ENCODE measurements around the gene BMPR1A.

The BMPR1A gene

GRCh38 chr10:86813982-86814381, 57.6 kb downstream of the BMPR1A start:
- H3K4me3 ChIP-seq (ENCODE audit: low read length) = no peak overlapping the region
- H3K36me3 ChIP-seq (replicated peaks; ENCODE audit: low read depth, low read length) = no peaks in the 10 kb centered on the region
- TF ChIP-seq EZH2phosphoT487 (IDR thresholded peaks at IDR 0.05; ENCODE audit: low read depth) (no peak), CTCF (IDR thresholded peaks at IDR 0.05; ENCODE audit: low read depth, low read length) (no peak)
- H3K27ac ChIP-seq (ENCODE audit: low read length) = no peak overlapping the region
- peaks cover 35% of the 10 kb centered on the region for H3K79me2 ChIP-seq (ENCODE audit: low read length)
- no peak overlapping the region for H3K9ac ChIP-seq (ENCODE audit: low read length)
- H3K4me1 ChIP-seq (ENCODE audit: low read length) = no peaks in the 10 kb centered on the region
- no peak overlapping the region for H3K4me2 ChIP-seq (ENCODE audit: low read length)
- peaks cover 25% of the 10 kb centered on the region for H4K20me1 ChIP-seq (ENCODE audit: insufficient read depth, low read length)
- H2AFZ ChIP-seq (ENCODE audit: low read depth, low read length) = no peak overlapping the region
- H3K27me3 ChIP-seq (ENCODE audit: low read depth, low read length) = no peaks in the 10 kb centered on the region
- no peaks in the 10 kb centered on the region for H3K9me3 ChIP-seq (ENCODE audit: insufficient read depth, low read length)

- H3K4me2 ChIP-seq (ENCODE audit: low read length) = no peak overlapping the region
- no peaks in the 10 kb centered on the region for H3K27me3 ChIP-seq (ENCODE audit: low read depth, low read length)
- no peak overlapping the region for H3K4me3 ChIP-seq (ENCODE audit: low read length)
- H3K79me2 ChIP-seq (ENCODE audit: low read length) = peaks cover 35% of the 10 kb centered on the region
- H3K4me1 ChIP-seq (ENCODE audit: low read length) = no peaks in the 10 kb centered on the region
- no peak overlapping the region for H3K9ac ChIP-seq (ENCODE audit: low read length)
- H3K27ac ChIP-seq (ENCODE audit: low read length) = no peak overlapping the region
- no peak for TF ChIP-seq CTCF (IDR thresholded peaks at IDR 0.05; ENCODE audit: low read depth, low read length)
- TF ChIP-seq EZH2phosphoT487 (IDR thresholded peaks at IDR 0.05; ENCODE audit: low read depth) = no peak
- no peaks in the 10 kb centered on the region for H3K36me3 ChIP-seq (replicated peaks; ENCODE audit: low read depth, low read length)
- no peak overlapping the region for H2AFZ ChIP-seq (ENCODE audit: low read depth, low read length)
- peaks cover 25% of the 10 kb centered on the region for H4K20me1 ChIP-seq (ENCODE audit: insufficient read depth, low read length)
- H3K9me3 ChIP-seq (ENCODE audit: insufficient read depth, low read length) = no peaks in the 10 kb centered on the region
These were observed 58.7 kb downstream of the BMPR1A start for GRCh38 chr10:86815035-86815617.

GRCh38 chr10:86815640-86816039, 59.2 kb downstream of the BMPR1A start:
- Histone ChIP-seq H3K9me3 (ENCODE audit: insufficient read depth, low read length) (no peaks in the 10 kb centered on the region), H2AFZ (ENCODE audit: low read depth, low read length) (no peak overlapping the region), H3K4me2 (ENCODE audit: low read length) (no peak overlapping the region), H3K9ac (ENCODE audit: low read length) (no peak overlapping the region), H3K4me3 (ENCODE audit: low read length) (no peak overlapping the region), H3K27ac (ENCODE audit: low read length) (no peak overlapping the region), H3K4me1 (ENCODE audit: low read length) (no peaks in the 10 kb centered on the region), H3K36me3 (replicated peaks; ENCODE audit: low read depth, low read length) (no peaks in the 10 kb centered on the region), H3K27me3 (ENCODE audit: low read depth, low read length) (no peaks in the 10 kb centered on the region), H3K79me2 (ENCODE audit: low read length) (peaks cover 35% of the 10 kb centered on the region), H4K20me1 (ENCODE audit: insufficient read depth, low read length) (peaks cover 25% of the 10 kb centered on the region)
- TF ChIP-seq EZH2phosphoT487 (IDR thresholded peaks at IDR 0.05; ENCODE audit: low read depth) (no peak), CTCF (IDR thresholded peaks at IDR 0.05; ENCODE audit: low read depth, low read length) (no peak)

GRCh38 chr10:86817246-86817645, 60.8 kb downstream of the BMPR1A start:
- Histone ChIP-seq H2AFZ (ENCODE audit: low read depth, low read length) (no peak overlapping the region), H3K79me2 (ENCODE audit: low read length) (peaks cover 35% of the 10 kb centered on the region), H3K4me2 (ENCODE audit: low read length) (no peak overlapping the region), H4K20me1 (ENCODE audit: insufficient read depth, low read length) (peaks cover 29% of the 10 kb centered on the region), H3K4me1 (ENCODE audit: low read length) (no peaks in the 10 kb centered on the region), H3K27me3 (ENCODE audit: low read depth, low read length) (no peaks in the 10 kb centered on the region), H3K9ac (ENCODE audit: low read length) (no peak overlapping the region), H3K27ac (ENCODE audit: low read length) (no peak overlapping the region), H3K9me3 (ENCODE audit: insufficient read depth, low read length) (no peaks in the 10 kb centered on the region), H3K4me3 (ENCODE audit: low read length) (no peak overlapping the region), H3K36me3 (replicated peaks; ENCODE audit: low read depth, low read length) (no peaks in the 10 kb centered on the region)
- no peak for TF ChIP-seq EZH2phosphoT487 (IDR thresholded peaks at IDR 0.05; ENCODE audit: low read depth)
- no peak for TF ChIP-seq CTCF (IDR thresholded peaks at IDR 0.05; ENCODE audit: low read depth, low read length)

Data from OCI-LY3 (cell line).